Activated naive CD4-positive, alpha-beta T cell treated with anti-CD3 and anti-CD28 coated beads for 36 hours (primary cell): ENCODE data around the gene PKM. TPM values are rescaled to one million over a fixed set of nuclear protein-coding genes. Genes with fewer than 3 reads are reported as not detected.

Experiments
- CTCF ChIA-PET: fragments of 350-600 bp; sonication (Branson Sonifier 250); formaldehyde crosslinking; loops from one replicate; lab custom pipeline; 2021; ENCODE audit warnings: antibody characterized with exemption; lab: Charles Lee
- DNase-seq: peaks from one replicate; pipeline ENCODE4 v3.0.0-alpha.2; 2020
- H3K27ac Mint-ChIP-seq: one replicate; pipeline ENCODE4 v1.8.0; 2021; ENCODE audit warnings: mild to moderate bottlenecking, mixed read lengths
- H3K27me3 Mint-ChIP-seq: one replicate; pipeline ENCODE4 v1.8.0; 2021; ENCODE audit warnings: low read depth, mixed read lengths
- H3K36me3 Mint-ChIP-seq: one replicate; pipeline ENCODE4 v1.8.0; 2021; ENCODE audit warnings: low read depth, mixed read lengths
- H3K4me1 Mint-ChIP-seq: one replicate; pipeline ENCODE4 v1.8.0; 2021; ENCODE audit warnings: low read depth, mixed read lengths
- H3K4me3 Mint-ChIP-seq: one replicate; pipeline ENCODE4 v1.8.0; 2021; ENCODE audit warnings: mild to moderate bottlenecking, moderate library complexity, mixed read lengths
- H3K9me3 Mint-ChIP-seq: one replicate; pipeline ENCODE4 v1.8.0; 2021; ENCODE audit warnings: mixed read lengths
- intact Hi-C: fragments of 100-400 bp; cut with micrococcal nuclease; formaldehyde crosslinking; loops from one replicate; pipeline ENCODE4 v1.15.1; 2023
- total RNA-seq, 2 experiments: library from RNA; stranded (reverse); gene quantifications; one replicate each; pipeline ENCODE4 v1.2.3, GENCODE V29; 2021

The PKM gene
- total RNA-seq, 2 experiments from 2014 or later = 1,794 to 1,797 TPM

DNA sequence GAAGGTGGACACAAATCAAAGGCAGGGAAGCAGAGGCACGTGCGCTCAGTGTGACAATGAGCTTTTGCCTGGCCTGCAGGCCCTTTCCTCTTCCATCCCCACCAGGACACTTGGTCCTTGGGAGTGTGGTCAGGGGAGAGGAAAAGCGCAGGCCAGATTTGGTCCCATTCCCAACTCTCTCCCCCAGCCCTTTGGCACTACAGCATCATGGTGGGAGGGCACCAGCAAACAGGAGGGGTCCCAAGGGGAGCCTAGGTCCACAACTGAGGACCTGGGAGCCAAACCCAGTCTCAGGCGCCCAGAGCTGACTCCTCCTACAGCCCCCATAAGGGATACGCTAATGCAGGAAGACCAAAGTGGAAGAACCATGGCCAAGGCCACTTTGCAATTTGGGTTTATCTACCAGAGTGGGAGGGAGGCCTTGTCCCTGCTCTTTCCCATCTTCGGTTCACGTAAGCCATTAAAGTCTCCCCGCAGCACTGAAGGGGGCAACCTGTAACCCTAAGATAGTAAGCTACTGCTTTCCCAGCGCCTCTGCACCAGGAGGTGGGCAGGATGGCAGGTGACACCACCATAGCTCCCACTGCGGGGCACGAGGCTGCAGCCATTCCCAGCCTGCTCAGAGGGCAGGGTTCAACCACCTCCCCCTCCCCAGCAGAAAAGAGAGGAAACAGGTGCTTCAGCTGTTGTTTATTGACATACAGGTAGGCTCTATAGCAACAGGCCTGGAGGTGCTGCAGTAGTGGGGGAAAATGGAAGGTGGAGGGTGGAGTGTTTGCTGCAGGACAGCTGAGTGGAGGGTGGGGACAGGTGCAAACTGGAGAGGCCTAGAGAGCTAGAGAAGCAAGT, 32.4 kb downstream of the PKM start:
- peak overlapping the region; percentile 54 for H3K4me3 Mint-ChIP-seq
- no peak for DNase-seq
- no peaks in the 10 kb centered on the region for H3K9me3 Mint-ChIP-seq
- H3K27me3 Mint-ChIP-seq = peaks cover 4% of the 10 kb centered on the region
- H3K4me1 Mint-ChIP-seq = peaks cover 22% of the 10 kb centered on the region
- H3K27ac Mint-ChIP-seq = no peak overlapping the region
- CTCF ChIA-PET = interaction anchor here (0.6 to 3.1 kb wide), 7 partner anchors 12 to 338 kb away, joined by 3 to 18 read pairs (median 4); no protein-coding TSS in a partner anchor
- H3K36me3 Mint-ChIP-seq = peaks cover 53% of the 10 kb centered on the region
- intact Hi-C loops = loop anchor here (1.0 to 10.0 kb wide), 4 partner anchors 30 to 336 kb away; partner anchors contain the start of gene PARP6

DNA sequence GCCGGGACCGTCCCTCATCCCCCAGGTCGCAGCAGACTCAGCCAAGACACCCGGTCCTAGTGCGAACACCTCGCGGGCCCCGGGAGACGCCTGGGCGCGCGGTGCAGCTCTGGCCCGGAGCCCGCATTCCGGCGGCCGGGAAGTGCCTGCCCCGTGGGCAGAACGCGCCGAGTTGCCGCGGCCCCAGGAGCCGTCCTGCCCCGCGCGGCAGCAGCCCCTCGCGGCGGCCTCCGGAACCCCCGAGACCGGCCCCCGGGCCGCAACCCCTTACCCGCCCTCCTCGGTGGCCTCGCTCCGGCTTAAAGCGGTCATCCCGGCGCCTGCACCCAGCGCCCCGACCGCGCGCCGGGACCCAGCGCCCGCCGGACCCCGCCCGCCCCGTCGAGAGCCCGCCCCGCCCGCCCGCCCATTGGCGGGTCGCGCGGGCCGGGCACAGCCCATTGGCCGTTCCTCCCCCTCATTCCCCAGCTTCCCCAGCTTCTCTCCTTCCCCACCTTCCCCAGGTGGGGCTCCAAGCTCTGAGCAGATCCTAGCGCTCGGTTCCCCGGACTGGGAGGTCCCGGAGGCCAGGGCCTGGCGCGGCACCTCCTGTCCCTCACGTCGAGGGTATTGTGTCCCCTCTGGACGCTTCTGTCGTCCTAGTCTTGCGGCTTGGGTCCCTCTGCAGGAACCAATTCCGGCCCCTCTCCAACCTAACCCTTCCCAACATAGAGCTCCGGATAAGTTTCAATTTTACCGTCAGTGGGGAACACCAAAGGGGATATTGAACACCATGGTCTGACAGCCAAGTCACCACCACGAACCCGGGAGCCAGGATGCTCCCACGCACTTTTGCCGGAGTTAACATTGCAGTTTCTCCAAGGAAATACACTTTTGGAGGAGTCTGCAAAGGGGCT, 33.3 kb downstream of the PKM start, which contains the start of gene GRAMD2A:
TSS of gene GRAMD2A (minus strand) at position 328 of the 896 bp plus-strand sequence.
- Mint-ChIP-seq H3K36me3 (peaks cover 44% of the 10 kb centered on the region), H3K27me3 (peaks cover 4% of the 10 kb centered on the region), H3K27ac (no peak within 1 kb of the TSS), H3K4me1 (peaks cover 20% of the 10 kb centered on the region), H3K9me3 (no peaks in the 10 kb centered on the region), H3K4me3 (peak within 1 kb of the TSS; percentile 54)
- CTCF ChIA-PET = interaction anchor here (0.6 to 3.1 kb wide), 5 partner anchors 13 to 337 kb away, joined by 3 to 18 read pairs (median 3); no protein-coding TSS in a partner anchor
- intact Hi-C loops = loop anchor here (5.0 to 10.0 kb wide), 2 partner anchors 75 to 337 kb away; partner anchors contain the start of gene PARP6
- no peak for DNase-seq

DNA sequence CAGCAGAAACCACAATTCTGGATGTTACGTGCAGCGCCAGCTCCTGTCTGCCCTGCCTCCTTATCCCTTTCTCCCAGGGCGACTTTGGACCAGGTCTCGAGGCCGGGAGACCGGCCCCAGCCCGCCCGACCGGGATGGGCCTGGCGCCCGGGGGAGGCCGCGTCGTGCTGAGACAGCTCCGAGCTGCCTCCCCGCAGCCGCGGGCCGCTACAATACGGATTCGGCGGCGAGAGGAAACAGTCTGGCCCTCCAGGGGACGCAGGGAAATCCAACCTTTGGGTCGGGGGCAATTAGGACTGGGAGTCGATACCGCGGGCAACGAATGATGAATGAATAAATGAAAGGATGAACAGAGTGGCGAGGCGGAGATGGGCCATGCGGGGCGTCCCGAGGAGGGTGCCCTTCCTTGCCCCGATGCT, 33.9 kb downstream of the PKM start:
- peaks cover 4% of the 10 kb centered on the region for H3K27me3 Mint-ChIP-seq
- no peak overlapping the region for H3K27ac Mint-ChIP-seq
- intact Hi-C loops = loop anchor here (5.0 to 10.0 kb wide), 2 partner anchors 75 to 338 kb away; partner anchors contain the start of gene PARP6
- CTCF ChIA-PET = interaction anchor here (1.1 kb wide), 1 partner anchor 30 kb away, joined by 3 read pairs; no protein-coding TSS in a partner anchor
- H3K4me1 Mint-ChIP-seq = peaks cover 18% of the 10 kb centered on the region
- no peak for DNase-seq
- peaks cover 37% of the 10 kb centered on the region for H3K36me3 Mint-ChIP-seq
- H3K9me3 Mint-ChIP-seq = no peaks in the 10 kb centered on the region
- no peak overlapping the region for H3K4me3 Mint-ChIP-seq

DNA sequence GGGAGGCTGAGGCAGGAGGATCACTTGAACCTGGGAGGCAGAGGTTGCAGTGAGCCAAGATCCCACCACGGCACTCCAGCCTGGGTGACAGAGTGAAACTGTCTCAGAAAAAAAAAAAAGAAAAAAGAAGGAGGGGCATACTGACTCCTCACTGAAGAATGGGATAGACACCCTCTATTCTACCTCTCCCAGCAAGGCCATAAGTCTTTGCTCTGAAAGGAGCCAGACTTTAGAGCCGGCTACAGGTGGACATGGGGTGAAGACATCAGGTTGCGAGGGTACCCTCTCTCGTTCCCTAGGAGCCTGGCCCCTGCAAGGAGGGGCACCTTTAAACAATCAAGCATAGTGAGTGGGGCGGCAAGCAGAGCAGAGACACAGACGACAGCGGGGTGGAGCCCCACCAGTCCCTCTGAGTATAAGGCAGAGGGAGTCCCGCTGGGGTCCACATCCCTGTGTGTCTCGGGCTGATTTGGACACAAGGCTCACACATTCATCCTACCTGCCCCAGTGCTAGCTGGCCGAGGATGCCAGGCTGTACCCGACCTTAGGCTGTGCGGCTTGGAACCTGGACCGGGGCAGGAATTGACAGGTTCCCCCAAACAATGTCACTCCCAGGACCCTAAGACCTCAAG, 34.5 kb downstream of the PKM start:
- intact Hi-C loops = loop anchor here (5.0 to 10.0 kb wide), 2 partner anchors 76 to 338 kb away; partner anchors contain the start of gene PARP6
- H3K4me3 Mint-ChIP-seq = no peak overlapping the region
- CTCF ChIA-PET = interaction anchor here (0.6 to 1.1 kb wide), 4 partner anchors 20 to 76 kb away, joined by 3 to 4 read pairs (median 3); no protein-coding TSS in a partner anchor
- peaks cover 6% of the 10 kb centered on the region for H3K27me3 Mint-ChIP-seq
- no peaks in the 10 kb centered on the region for H3K9me3 Mint-ChIP-seq
- DNase-seq = no peak
- no peak overlapping the region for H3K27ac Mint-ChIP-seq
- peaks cover 33% of the 10 kb centered on the region for H3K36me3 Mint-ChIP-seq
- H3K4me1 Mint-ChIP-seq = peaks cover 18% of the 10 kb centered on the region

DNA sequence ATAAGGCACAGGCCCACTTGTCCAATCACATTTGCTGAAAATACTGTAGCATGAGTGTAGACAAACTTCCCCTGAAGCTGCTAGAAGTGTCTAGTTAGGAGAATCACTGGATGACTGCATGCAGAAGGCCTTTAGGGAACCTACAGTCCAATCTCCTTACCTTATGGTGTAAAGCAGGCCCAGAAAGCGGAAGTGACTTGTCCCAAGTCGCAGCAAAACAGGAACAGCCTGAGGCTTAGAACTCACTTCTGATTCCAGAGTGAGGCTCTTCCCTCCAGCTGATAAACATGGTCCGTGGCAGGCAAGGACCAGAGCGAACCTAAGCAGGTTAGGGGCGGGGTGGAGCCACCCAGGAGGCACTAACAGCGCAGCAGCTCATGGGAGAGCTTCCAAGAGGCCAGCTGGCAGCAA, 35.9 kb downstream of the PKM start:
- DNase-seq = no peak
- peaks cover 12% of the 10 kb centered on the region for H3K4me1 Mint-ChIP-seq
- intact Hi-C loops = loop anchor here (5.0 to 10.0 kb wide), 2 partner anchors 77 to 340 kb away; partner anchors contain the start of gene PARP6
- H3K9me3 Mint-ChIP-seq = no peaks in the 10 kb centered on the region
- CTCF ChIA-PET = interaction anchor here (1.0 kb wide), 1 partner anchor 47 kb away, joined by 3 read pairs; no protein-coding TSS in a partner anchor
- H3K27ac Mint-ChIP-seq = no peak overlapping the region
- H3K27me3 Mint-ChIP-seq = peaks cover 11% of the 10 kb centered on the region
- no peak overlapping the region for H3K4me3 Mint-ChIP-seq
- peaks cover 22% of the 10 kb centered on the region for H3K36me3 Mint-ChIP-seq

DNA sequence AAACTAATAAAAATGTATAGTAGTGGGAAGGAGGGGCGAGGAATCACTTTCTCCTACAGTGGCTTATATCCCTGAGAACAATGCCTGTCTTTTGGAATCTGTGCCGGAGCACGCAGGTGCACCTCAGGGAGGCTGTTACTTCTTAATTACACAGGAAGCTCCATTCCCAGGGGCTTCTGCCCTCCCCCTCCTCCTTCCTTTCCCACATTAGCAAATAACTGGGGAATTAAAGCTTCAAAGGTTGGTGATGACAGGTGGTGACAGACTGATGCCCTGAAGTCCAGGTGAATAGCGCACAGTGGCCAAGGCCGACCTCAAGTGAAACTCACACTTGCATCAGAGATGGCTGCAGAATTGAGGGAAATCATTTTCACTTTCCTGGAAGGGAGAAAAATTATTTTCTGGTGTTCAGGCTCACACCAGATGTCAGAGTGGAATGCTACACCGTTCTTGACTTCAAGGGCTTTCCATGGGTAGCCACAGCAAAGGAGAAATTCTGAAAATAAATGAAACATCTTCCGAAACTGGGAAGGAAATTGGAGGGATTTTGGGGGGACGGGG, 37.1 kb downstream of the PKM start:
- peaks cover 9% of the 10 kb centered on the region for H3K4me1 Mint-ChIP-seq
- CTCF ChIA-PET = no interaction called here
- H3K4me3 Mint-ChIP-seq = no peak overlapping the region
- intact Hi-C loops = loop anchor here (10.0 kb wide), 1 partner anchor 341 kb away; no protein-coding TSS in a partner anchor
- no peaks in the 10 kb centered on the region for H3K9me3 Mint-ChIP-seq
- H3K36me3 Mint-ChIP-seq = peaks cover 10% of the 10 kb centered on the region
- H3K27ac Mint-ChIP-seq = no peak overlapping the region
- DNase-seq = no peak
- peaks cover 11% of the 10 kb centered on the region for H3K27me3 Mint-ChIP-seq

DNA sequence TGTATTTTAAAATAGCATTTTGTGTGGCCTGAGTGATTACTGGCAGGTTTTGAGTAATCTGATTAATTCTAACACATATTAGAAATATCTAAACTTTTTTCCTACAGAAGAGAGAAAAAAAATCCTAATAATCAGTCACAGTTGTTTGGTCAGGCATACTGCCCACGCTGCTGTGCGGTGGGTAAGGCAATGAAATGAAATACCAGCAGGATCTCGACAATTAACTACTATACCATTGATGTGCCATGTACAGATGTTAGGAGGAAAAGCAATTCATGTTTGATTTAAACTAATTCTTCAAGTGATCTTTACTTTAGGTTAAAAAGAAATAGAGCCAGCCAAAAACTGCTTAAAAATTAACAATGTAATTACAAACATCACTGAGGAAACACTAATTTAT, 38.6 kb downstream of the PKM start:
- no peaks in the 10 kb centered on the region for H3K9me3 Mint-ChIP-seq
- no peak overlapping the region for H3K4me3 Mint-ChIP-seq
- CTCF ChIA-PET = interaction anchor here (1.7 kb wide), 1 partner anchor 8 kb away, joined by 4 read pairs; no protein-coding TSS in a partner anchor
- H3K36me3 Mint-ChIP-seq = no peaks in the 10 kb centered on the region
- no peaks in the 10 kb centered on the region for H3K4me1 Mint-ChIP-seq
- peaks cover 11% of the 10 kb centered on the region for H3K27me3 Mint-ChIP-seq
- intact Hi-C loops = loop anchor here (10.0 kb wide), 1 partner anchor 342 kb away; no protein-coding TSS in a partner anchor
- DNase-seq = no peak
- H3K27ac Mint-ChIP-seq = no peak overlapping the region

DNA sequence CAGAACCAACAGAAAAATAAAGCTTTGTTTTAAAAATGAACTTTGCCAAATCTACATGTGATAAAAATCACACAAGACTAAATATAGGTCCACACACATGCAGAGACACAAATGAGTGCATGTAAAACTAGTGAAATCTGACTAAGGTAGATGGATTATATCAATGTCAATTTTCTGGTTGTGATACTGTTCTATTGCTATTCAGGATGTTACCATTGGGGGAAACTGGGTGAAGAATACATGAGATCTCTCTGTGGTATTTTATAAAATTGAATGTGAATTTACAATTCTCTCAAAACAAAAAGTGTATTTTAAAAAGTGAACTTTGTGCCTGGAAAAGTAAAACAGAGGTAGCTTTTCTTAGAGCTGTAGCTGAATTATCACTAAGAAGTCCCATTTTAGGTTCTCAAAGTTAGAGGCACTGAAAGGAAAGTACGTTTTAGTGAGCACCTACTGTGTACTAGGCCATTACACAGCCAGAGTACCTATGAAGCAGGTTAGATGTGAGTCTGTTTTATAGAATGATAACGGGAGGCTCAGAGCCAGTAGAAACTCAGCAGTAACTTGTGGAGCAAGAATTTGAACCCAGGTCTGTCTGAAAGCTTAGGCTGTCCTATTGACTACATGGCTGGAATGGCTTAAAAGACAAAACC, 41.6 kb downstream of the PKM start:
- Mint-ChIP-seq H3K9me3 (no peaks in the 10 kb centered on the region), H3K36me3 (no peaks in the 10 kb centered on the region), H3K4me3 (no peak overlapping the region), H3K27ac (no peak overlapping the region), H3K27me3 (peaks cover 14% of the 10 kb centered on the region), H3K4me1 (no peaks in the 10 kb centered on the region)
- DNase-seq = no peak
- intact Hi-C loops = no loop called here
- CTCF ChIA-PET = interaction anchor here (0.6 to 2.4 kb wide), 2 partner anchors 11 to 446 kb away, joined by 6 to 7 read pairs; no protein-coding TSS in a partner anchor

DNA sequence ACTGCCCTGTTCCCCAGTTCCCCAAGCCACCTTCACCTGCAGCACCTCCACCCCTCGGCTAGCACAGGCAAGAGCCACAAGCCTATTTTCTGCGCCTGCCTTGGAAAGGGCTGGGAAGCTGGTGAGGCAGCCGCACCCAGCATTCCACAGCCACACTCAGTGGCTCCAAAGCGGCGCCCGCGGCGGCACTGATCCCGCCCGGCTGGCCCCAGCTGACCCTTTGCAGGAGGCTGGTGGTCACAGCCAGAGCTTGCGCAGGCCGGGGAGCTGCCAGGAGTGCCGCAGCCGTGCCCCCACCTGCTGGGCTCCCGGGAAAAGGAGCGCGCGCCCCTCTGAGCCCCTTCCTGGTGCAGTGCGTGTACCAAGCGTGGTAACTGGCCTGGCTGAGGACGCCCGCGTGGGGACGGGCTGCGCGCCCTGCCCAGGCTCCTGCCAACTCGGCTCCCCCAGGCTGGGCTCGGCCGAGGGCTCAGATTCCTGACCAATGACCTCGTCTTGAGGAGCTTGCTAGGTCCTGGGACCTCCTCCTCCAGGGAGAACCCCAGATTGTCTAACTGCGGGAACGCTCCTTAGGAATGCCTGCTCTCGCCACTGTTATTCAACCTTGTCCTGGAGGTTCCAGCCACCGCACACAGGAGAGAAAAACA, 46.7 kb downstream of the PKM start:
- CTCF ChIA-PET = no interaction called here
- H3K9me3 Mint-ChIP-seq = no peaks in the 10 kb centered on the region

DNA sequence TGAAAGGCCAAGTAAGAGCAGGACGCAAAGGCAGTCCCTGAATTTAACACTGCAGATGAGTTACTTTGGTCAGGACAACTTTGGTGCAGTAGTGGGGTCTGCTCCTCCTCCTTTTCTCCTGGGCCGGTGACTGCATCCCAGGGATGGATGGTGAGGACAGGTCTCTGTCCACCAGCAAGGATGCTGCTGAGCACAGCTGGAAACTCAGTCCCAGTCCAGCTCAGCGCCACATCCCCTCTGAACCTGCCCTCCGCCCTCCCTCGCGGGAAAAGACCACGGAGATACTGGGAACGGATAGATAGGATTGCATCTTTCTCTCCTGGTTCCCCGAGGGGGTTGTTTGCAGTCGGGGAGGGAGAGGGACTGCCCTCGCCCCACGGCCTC, 47.2 kb downstream of the PKM start:
- Mint-ChIP-seq H3K4me3 (no peak overlapping the region), H3K27me3 (peaks cover 32% of the 10 kb centered on the region), H3K4me1 (no peaks in the 10 kb centered on the region), H3K9me3 (no peaks in the 10 kb centered on the region), H3K27ac (no peak overlapping the region), H3K36me3 (no peaks in the 10 kb centered on the region)
- intact Hi-C loops = no loop called here
- DNase-seq = no peak
- CTCF ChIA-PET = interaction anchor here (0.6 kb wide), 1 partner anchor 27 kb away, joined by 3 read pairs; no protein-coding TSS in a partner anchor

More for the DNA sequence above, 46.7 kb downstream of the PKM start:
- intact Hi-C loops = no loop called here
- H3K36me3 Mint-ChIP-seq = no peaks in the 10 kb centered on the region
- H3K27me3 Mint-ChIP-seq = peaks cover 32% of the 10 kb centered on the region
- no peak for DNase-seq
- no peak overlapping the region for H3K27ac Mint-ChIP-seq
- no peak overlapping the region for H3K4me3 Mint-ChIP-seq
- no peaks in the 10 kb centered on the region for H3K4me1 Mint-ChIP-seq
